Mesendoderm (in vitro differentiated cells): ENCODE results near the gene XRCC5.

Source experiments
- DNase-seq: peaks from one replicate; pipeline ENCODE4 v3.0.0; 2013
- H2AK5ac ChIP-seq: 2 replicates; pipeline ENCODE4 v1.6.1; 2013; ENCODE audit warnings: low read length, inconsistent platforms
- H2BK120ac ChIP-seq: 2 replicates; pipeline ENCODE4 v1.6.1; 2013; ENCODE audit warnings: low read depth, mild to moderate bottlenecking, low read length, moderate library complexity, mixed read lengths
- H2BK15ac ChIP-seq: replicated peaks from 2 replicates; pipeline ENCODE4 v1.6.1; 2013; ENCODE audit warnings: low read depth, mild to moderate bottlenecking, moderate library complexity
- H2BK5ac ChIP-seq: 2 replicates; pipeline ENCODE4 v1.6.1; 2013; ENCODE audit warnings: low read length, inconsistent platforms
- H3K18ac ChIP-seq: 2 replicates; pipeline ENCODE4 v1.6.1; 2013; ENCODE audit warnings: mild to moderate bottlenecking, low read length, mixed read lengths
- H3K23ac ChIP-seq: one replicate; pipeline ENCODE4 v1.6.1; 2013; ENCODE audit warnings: low read length
- H3K27ac ChIP-seq: 2 replicates; pipeline ENCODE4 v1.5.1; 2013; ENCODE audit warnings: low read depth, mild to moderate bottlenecking, inconsistent platforms, low read length, moderate library complexity
- H3K27me3 ChIP-seq: 2 replicates; pipeline ENCODE4 v1.6.1; 2013; ENCODE audit warnings: low read length, control low read depth, mild to moderate bottlenecking, inconsistent platforms; ENCODE audit not compliant: insufficient read depth, poor library complexity
- H3K36me3 ChIP-seq: 2 replicates; pipeline ENCODE4 v1.6.1; 2013; ENCODE audit warnings: low read length, inconsistent platforms; ENCODE audit not compliant: control insufficient read depth, insufficient read depth
- H3K4ac ChIP-seq: one replicate; pipeline ENCODE4 v1.6.1; 2013; ENCODE audit warnings: low read depth, mild to moderate bottlenecking, low read length, moderate library complexity
- H3K4me1 ChIP-seq: 2 replicates; pipeline ENCODE4 v1.6.1; 2013; ENCODE audit warnings: low read depth, low read length, inconsistent platforms; ENCODE audit not compliant: control insufficient read depth
- H3K4me2 ChIP-seq: 2 replicates; pipeline ENCODE4 v1.6.1; 2013; ENCODE audit warnings: low read length
- H3K4me3 ChIP-seq: 2 replicates; pipeline ENCODE4 v1.5.1; 2013; ENCODE audit warnings: mild to moderate bottlenecking, low read length
- H3K56ac ChIP-seq: one replicate; pipeline ENCODE4 v1.6.1; 2013; ENCODE audit warnings: low read length
- H3K79me1 ChIP-seq: 2 replicates; pipeline ENCODE4 v1.6.1; 2013; ENCODE audit warnings: low read length, inconsistent platforms
- H3K79me2 ChIP-seq: 2 replicates; pipeline ENCODE4 v1.6.1; 2013; ENCODE audit warnings: mild to moderate bottlenecking, low read length; ENCODE audit not compliant: control insufficient read depth, insufficient read depth
- H3K9ac ChIP-seq: 2 replicates; pipeline ENCODE4 v1.6.1; 2013; ENCODE audit warnings: low read length, inconsistent platforms
- H4K5ac ChIP-seq: one replicate; pipeline ENCODE4 v1.6.1; 2013; ENCODE audit warnings: low read length
- H4K8ac ChIP-seq: one replicate; pipeline ENCODE4 v1.6.1; 2013; ENCODE audit warnings: low read depth, mild to moderate bottlenecking, control low read depth, low read length, moderate library complexity
- WGBS: extraction: QIAGEN DNeasy Blood & Tissue Kit; methylation state at CpG from one replicate; pipeline ENCODE4 v1.1.7; 2013; ENCODE audit warnings: low lambda C conversion rate, missing lambda C conversion rate; ENCODE audit not compliant: insufficient coverage; ENCODE audit errors: extremely low coverage; 5-methylcytosine and 5-hydroxymethylcytosine counted together

The XRCC5 gene

DNA sequence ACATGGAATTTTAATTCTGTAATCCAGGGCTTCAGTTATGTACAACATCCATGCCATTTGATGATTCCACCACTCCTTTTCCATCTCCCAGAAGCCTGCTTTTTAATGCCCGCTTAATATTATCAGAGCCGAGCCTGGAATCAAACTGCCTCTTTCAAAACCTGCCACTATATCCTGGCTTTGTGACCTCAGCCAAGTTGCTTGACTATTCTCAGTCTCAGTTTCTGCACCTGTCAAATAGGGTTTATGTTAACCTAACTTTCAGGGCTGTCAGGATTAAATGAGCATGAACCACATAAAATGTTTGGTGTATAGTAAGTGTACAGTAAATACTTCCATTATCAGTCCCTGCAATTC lies 108.7 kb downstream of the XRCC5 start:
- Histone ChIP-seq H4K5ac (no peak overlapping the region), H3K4me2 (no peak overlapping the region), H3K4me1 (peaks cover 5% of the 10 kb centered on the region), H3K36me3 (peaks cover 2% of the 10 kb centered on the region), H3K4me3 (no peak overlapping the region), H3K56ac (no peak overlapping the region), H3K27me3 (no peaks in the 10 kb centered on the region), H3K9ac (no peak overlapping the region), H3K4ac (no peak overlapping the region), H2AK5ac (no peak overlapping the region), H2BK120ac (no peak overlapping the region), H3K18ac (no peak overlapping the region), H2BK15ac (no peak overlapping the region), H3K79me1 (no peaks in the 10 kb centered on the region), H3K23ac (no peak overlapping the region), H4K8ac (no peak overlapping the region), H2BK5ac (no peak overlapping the region), H3K27ac (peak overlapping the region; percentile 33), H3K79me2 (no peaks in the 10 kb centered on the region)
- no peak for DNase-seq
- WGBS: no CpG with 5 or more reads among the region's 2 CpGs

- DNase-seq: no peak
- H3K23ac ChIP-seq: no peak overlapping the region
- H3K4me3 ChIP-seq: no peak overlapping the region
- H2AK5ac ChIP-seq: no peak overlapping the region
- H3K27ac ChIP-seq: no peak overlapping the region
- no peak overlapping the region for H3K4ac ChIP-seq
- no peak overlapping the region for H2BK120ac ChIP-seq
- no CpG with 5 or more reads among the region's 6 CpGs for WGBS
- H3K9ac ChIP-seq: no peak overlapping the region
- H3K4me2 ChIP-seq: no peak overlapping the region
- peaks cover 5% of the 10 kb centered on the region for H3K4me1 ChIP-seq
- H4K5ac ChIP-seq: no peak overlapping the region
- H2BK5ac ChIP-seq: no peak overlapping the region
- H4K8ac ChIP-seq: no peak overlapping the region
- H3K18ac ChIP-seq: no peak overlapping the region
- no peaks in the 10 kb centered on the region for H3K79me1 ChIP-seq
- H3K79me2 ChIP-seq: no peaks in the 10 kb centered on the region
- H3K56ac ChIP-seq: no peak overlapping the region
- peaks cover 2% of the 10 kb centered on the region for H3K36me3 ChIP-seq
- H2BK15ac ChIP-seq: no peak overlapping the region
- no peaks in the 10 kb centered on the region for H3K27me3 ChIP-seq
Measured at GRCh38 chr2:216219861-216220260, 110.7 kb downstream of the XRCC5 start.

GRCh38 chr2:216220976-216221375 lies 111.8 kb downstream of the XRCC5 start:
- Histone ChIP-seq H2BK5ac (no peak overlapping the region), H3K79me1 (no peaks in the 10 kb centered on the region)
- WGBS: no CpG with 5 or more reads among the region's 4 CpGs

DNA sequence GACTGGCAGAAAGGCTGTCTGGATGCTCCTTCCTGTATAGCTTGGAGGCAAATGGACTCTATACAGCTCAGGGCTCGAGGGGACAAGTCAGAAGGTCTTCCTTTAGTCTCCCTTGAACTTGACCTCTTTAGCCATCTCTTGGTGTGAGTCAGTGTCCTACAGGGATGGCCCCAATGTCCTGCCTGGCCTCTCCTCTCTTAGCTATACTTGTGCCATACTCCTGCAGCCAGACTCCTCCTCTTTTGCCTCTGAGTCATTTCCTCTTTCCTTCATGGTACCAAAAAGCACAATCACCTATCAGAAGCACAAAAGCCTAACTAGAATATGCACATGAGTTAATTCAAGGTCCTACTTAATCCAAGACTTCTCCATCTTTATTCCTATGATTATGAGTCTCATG lies 112.7 kb downstream of the XRCC5 start:
- H3K27me3 ChIP-seq: no peaks in the 10 kb centered on the region
- H2BK15ac ChIP-seq: no peak overlapping the region
- no peak overlapping the region for H4K5ac ChIP-seq
- H3K4ac ChIP-seq: no peak overlapping the region
- H3K56ac ChIP-seq: no peak overlapping the region
- no peaks in the 10 kb centered on the region for H3K79me2 ChIP-seq
- peaks cover 2% of the 10 kb centered on the region for H3K36me3 ChIP-seq
- H2BK120ac ChIP-seq: no peak overlapping the region
- no peak overlapping the region for H3K27ac ChIP-seq
- no peak overlapping the region for H3K18ac ChIP-seq
- H3K79me1 ChIP-seq: no peaks in the 10 kb centered on the region
- no peak overlapping the region for H4K8ac ChIP-seq
- H3K4me1 ChIP-seq: peaks cover 5% of the 10 kb centered on the region
- no peak overlapping the region for H3K9ac ChIP-seq
- no peak for DNase-seq
- H3K4me2 ChIP-seq: no peak overlapping the region
- no peak overlapping the region for H3K4me3 ChIP-seq
- no CpG with 5 or more reads among the region's 1 CpG for WGBS
- no peak overlapping the region for H2AK5ac ChIP-seq
- no peak overlapping the region for H3K23ac ChIP-seq
- H2BK5ac ChIP-seq: no peak overlapping the region

More at GRCh38 chr2:216220976-216221375, 111.8 kb downstream of the XRCC5 start:
- no peak overlapping the region for H3K56ac ChIP-seq
- no peak overlapping the region for H2BK120ac ChIP-seq
- H3K27me3 ChIP-seq: no peaks in the 10 kb centered on the region
- H3K27ac ChIP-seq: no peak overlapping the region
- no peaks in the 10 kb centered on the region for H3K79me2 ChIP-seq
- H2AK5ac ChIP-seq: no peak overlapping the region
- H3K4ac ChIP-seq: no peak overlapping the region
- no peak overlapping the region for H3K23ac ChIP-seq
- H4K5ac ChIP-seq: no peak overlapping the region
- no peak overlapping the region for H2BK15ac ChIP-seq
- H3K4me2 ChIP-seq: no peak overlapping the region
- DNase-seq: no peak
- peaks cover 5% of the 10 kb centered on the region for H3K4me1 ChIP-seq
- H4K8ac ChIP-seq: no peak overlapping the region
- no peak overlapping the region for H3K4me3 ChIP-seq
- H3K9ac ChIP-seq: no peak overlapping the region
- H3K18ac ChIP-seq: no peak overlapping the region
- H3K36me3 ChIP-seq: peaks cover 2% of the 10 kb centered on the region

GRCh38 chr2:216222650-216223352 lies 113.7 kb downstream of the XRCC5 start:
- DNase-seq: peak; percentile 62
- Histone ChIP-seq H3K4me3 (no peak overlapping the region), H3K36me3 (peaks cover 2% of the 10 kb centered on the region), H3K27ac (no peak overlapping the region), H3K9ac (no peak overlapping the region), H4K8ac (no peak overlapping the region), H3K79me2 (no peaks in the 10 kb centered on the region), H3K4me2 (no peak overlapping the region), H3K79me1 (no peaks in the 10 kb centered on the region), H2BK15ac (no peak overlapping the region), H3K4me1 (no peaks in the 10 kb centered on the region), H4K5ac (no peak overlapping the region), H3K56ac (no peak overlapping the region), H3K27me3 (no peaks in the 10 kb centered on the region), H2BK120ac (no peak overlapping the region), H2BK5ac (no peak overlapping the region), H2AK5ac (no peak overlapping the region), H3K18ac (no peak overlapping the region), H3K4ac (no peak overlapping the region), H3K23ac (no peak overlapping the region)
- no CpG with 5 or more reads among the region's 4 CpGs for WGBS

- no peak for DNase-seq
- no CpG with 5 or more reads among the region's 1 CpG for WGBS
- H2BK5ac ChIP-seq: no peak overlapping the region
Measured at GRCh38 chr2:216224388-216224787, 115.2 kb downstream of the XRCC5 start.

More at GRCh38 chr2:216224388-216224787, 115.2 kb downstream of the XRCC5 start:
- H3K36me3 ChIP-seq: no peaks in the 10 kb centered on the region
- H2BK120ac ChIP-seq: no peak overlapping the region
- H4K5ac ChIP-seq: no peak overlapping the region
- no peak overlapping the region for H3K18ac ChIP-seq
- no peaks in the 10 kb centered on the region for H3K79me1 ChIP-seq
- no peaks in the 10 kb centered on the region for H3K79me2 ChIP-seq
- H3K27ac ChIP-seq: no peak overlapping the region
- H3K4me3 ChIP-seq: no peak overlapping the region
- H3K56ac ChIP-seq: no peak overlapping the region
- H4K8ac ChIP-seq: no peak overlapping the region
- H3K27me3 ChIP-seq: no peaks in the 10 kb centered on the region
- H3K4me1 ChIP-seq: no peaks in the 10 kb centered on the region
- H3K23ac ChIP-seq: no peak overlapping the region
- no peak overlapping the region for H2AK5ac ChIP-seq
- no peak overlapping the region for H3K4ac ChIP-seq
- no peak overlapping the region for H3K9ac ChIP-seq
- no peak overlapping the region for H3K4me2 ChIP-seq
- H2BK15ac ChIP-seq: no peak overlapping the region
